Left renal pelvis (tissue), 4 donors: ENCODE results near the gene CTBP1. TPM values are rescaled to one million over a fixed set of nuclear protein-coding genes. Genes with fewer than 3 reads are reported as not detected.

Experiments used
- DNase-seq, 4 donors: peaks; one replicate each; pipeline ENCODE4 v3.0.0-alpha.2; 2013; ENCODE audit warnings: low read depth in 4 of 4, low spot score in 3 of 4
- polyA plus RNA-seq, 4 donors: library from polyadenylated mRNA; unstranded; fragments of 120-200 nt; gene quantifications; one replicate each; pipeline ENCODE4 v1.2.1, GENCODE V29; 2013; ENCODE audit not compliant: insufficient read length in 4 of 4

CTBP1 gene
- polyA plus RNA-seq, 4 donors, result 120 to 170 (median 121) TPM

DNA sequence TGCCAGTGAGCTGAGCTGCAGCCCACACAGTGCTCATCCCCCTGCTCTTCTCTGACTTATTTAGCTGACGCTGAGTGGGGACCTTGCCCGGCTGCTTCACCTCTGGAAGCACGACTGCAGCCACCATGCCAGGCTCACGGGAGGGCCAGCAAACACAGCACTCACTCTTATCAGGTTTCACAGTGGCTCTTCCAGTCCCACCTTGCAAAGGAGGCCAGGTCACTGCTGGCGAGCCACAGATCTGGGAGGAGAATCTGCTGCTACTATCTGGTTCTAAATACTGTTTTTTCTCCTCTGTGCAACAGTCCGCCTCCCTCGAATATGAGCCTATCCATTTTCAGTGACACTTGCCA, 69.9 kb downstream of the CTBP1 start:
- DNase-seq, result no peak

DNA sequence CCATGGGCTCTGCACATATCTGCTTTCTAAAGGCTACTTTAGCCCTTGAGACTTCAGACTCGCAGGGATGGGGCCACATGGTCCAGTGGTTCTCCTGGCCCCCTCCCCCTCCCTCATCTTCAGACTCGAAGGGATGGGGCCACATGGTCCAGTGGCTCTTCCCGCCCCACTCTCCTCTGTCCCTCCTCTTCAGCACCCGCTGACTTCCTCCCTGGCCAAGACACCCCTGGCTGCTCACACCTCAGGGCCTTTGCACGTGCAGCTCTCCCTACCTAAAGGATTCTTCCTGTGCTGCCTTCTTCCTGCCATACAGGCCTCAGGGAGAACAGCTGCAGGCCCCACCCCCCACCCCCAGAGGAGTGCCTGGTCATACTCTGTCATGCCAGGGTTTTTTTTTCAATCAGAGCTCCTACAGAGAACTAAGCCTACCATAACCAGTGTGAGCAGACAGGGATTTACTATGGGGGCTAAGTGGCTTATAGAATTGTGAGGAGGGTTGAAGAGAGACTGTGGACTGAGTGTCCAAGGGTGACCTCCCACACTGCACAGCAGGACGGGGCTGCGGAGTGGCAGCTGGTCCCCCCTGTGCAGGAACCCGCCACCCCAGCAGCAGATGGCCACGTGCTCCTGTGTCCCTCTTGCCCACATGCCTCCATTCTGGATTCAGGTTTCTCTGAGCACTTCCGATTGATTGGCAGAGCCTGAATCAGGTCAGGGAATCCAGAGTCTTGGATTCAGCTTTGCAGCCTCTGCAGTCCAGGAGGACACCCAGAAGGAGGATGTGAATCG, 70.4 kb downstream of the CTBP1 start:
- DNase-seq, result no peak

DNA sequence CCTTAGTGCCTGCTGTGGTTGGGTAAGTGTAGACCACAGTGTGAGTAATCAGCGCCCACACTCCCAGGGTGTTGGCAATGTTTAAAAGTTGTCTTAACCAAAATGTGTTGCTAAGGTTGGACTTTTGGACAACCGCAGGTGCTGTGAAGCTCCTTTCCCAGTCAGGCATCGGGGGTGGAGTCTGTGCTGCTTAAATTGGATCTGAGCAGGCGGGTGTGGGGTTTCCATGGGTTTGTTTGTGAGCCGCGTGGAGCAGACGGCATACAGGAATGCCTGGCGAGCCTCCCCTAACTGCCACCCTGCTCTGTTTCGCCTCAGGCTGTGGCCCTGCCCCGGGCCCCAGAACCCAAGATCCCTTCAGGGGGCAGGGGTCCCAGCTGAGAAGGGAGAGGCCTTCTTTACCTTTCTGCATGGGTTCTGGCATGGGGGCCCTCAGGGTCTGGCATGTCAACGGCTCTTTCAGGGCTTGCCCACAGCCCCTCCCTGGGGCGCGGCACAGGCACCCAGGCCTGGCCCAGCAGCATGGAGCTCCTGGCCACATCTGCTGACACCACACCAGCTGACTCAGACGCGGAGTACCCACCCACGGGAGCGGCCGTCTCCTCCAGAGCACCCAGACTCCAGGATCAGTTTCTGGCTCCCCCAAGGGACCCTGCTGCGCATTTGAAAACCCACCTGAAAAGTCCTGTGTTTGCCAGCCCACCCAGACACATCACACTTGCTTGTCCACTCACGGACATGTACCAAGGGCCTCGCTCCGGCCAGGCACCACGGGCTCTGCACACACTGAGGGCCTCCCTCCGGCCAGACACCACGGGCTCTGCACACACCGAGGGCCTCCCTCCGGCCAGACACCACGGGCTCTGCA, 71.4 kb downstream of the CTBP1 start:
- no peak for DNase-seq

DNA sequence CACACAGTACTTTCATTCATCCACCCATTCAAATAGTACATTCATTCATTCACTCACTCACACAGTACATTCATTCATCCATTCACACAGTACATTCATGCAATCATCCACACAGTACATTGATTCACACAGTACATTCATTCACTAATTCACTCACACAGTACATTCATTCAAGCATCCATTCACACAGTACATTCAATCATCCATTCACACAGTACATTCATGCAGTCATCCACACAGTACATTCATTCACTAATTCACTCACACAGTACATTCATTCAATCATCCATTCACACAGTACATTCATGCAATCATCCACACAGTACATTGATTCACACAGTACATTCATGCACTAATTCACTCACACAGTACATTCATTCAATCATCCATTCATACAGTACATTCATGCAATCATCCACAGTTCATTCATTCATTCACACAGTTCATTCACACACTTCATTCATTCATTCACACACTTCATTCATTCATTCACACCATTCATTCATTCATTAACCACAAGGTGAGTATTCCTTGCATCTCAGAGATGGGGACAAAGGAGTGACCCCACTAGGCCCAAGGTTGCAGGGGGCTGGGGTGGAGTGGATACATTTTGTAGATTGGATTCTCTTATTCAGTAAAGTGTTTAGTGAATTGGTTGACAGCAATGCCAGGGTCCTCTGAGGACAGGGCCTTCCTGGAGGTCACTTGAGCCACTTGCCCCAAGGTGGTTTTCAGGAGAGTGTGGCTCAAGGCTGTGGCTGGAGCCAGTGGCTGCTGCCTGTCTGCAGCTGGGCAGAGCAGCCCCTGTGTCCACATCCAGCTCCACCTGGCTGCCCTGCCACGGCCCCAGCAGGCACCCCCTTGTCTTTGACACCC, 72.3 kb downstream of the CTBP1 start:
- DNase-seq, result no peak

DNA sequence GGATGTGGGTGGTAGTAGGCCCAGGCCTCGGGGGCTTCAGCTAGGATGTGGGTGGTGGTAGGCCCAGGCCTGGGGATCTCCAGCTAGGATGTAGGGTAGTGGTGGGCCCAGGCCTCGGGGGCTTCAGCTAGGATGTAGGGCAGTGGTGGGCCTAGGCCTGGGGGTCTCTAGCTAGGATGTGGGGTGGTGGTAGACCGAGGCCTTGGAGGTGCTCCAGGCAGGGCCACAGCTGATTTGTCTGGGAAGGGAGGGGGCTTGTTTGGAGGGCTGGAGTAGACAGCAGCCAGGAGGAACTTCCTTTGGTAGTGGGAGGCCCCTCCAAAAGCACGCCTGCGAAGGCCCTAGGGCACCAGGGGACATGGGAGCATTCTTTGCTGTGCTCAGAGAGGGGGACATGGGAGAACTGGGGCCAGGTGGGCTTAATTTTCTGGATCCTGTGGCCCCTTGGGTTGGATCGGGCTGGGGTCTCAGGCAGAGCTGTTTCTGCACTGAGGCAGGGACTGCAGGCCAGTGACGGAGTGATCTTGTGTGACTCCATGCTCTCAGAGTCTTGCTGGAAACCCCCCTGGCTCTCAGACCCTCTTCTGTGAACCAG, 73.2 kb downstream of the CTBP1 start:
- DNase-seq, result no peak

DNA sequence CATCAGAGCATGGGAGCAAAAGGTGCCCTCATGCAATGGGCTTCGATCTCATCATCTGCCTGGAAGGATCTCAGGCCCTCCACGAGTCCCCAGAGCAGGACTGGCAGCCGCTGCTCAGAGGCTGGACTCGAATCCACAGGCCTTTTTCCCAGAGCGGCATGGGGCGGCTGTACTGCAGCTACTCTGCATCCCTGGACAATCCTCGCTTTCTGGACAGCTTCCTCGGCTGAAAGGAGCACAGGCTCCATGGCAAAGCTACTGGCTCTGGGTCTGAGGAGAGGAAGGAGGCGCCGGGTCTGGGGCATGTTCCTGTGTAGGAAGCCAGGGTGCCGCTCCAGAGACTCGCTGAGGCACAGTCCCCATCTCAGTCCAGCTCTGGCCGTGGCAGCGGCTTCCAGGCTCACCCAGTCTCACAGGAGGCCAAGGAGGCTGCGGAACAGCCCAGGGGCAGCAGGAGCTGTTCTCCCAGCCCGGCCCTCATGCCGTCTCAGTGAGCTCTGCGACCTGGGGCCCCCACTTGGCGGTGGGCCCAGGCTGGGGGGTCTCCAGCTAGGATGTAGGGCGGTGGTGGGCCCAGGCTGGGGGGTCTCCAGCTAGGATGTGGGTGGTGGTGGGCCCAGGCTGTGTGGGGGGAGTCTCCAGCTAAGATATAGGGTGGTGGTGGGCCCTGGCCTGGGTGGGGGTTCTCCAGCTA, 73.8 kb downstream of the CTBP1 start:
- no peak for DNase-seq

DNA sequence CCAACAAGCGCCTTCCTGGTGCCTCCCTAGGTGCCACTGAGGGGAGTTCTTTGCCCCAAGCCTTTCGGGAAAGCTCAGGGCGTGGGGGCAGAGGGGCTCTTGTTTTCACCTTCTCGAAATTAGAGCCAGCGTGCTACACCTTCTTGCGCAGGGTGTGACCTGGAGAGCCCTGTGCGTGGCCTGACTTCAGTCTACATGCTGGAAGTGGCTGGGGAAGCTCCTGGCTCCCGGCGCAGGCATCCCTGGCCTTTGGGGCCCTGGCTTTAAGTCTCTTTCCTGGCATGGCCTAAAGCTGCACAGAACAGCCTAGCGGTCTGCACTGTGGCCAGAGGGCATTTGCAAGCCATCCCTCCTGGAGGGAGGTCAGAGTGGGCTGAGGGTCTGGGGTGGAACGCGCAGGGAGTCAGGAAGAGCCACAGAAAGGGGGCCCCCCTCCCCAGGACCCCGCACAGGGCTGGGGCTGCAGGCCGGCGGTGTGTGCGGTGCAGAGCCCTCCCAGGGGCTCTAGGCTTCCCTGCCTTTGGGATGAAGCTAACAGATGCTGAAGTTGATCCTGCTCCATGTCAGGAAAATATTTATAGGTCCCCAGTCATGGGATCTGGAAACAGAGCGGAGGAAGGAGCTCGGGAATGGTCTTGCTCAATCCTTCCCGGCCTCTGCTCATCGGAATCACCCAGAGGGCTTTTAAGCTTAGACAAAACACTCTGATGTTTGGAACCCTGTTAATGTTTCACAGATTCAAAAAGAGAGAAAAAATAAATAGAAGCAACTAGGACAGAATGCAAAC, 75.8 kb downstream of the CTBP1 start:
- no peak for DNase-seq

DNA sequence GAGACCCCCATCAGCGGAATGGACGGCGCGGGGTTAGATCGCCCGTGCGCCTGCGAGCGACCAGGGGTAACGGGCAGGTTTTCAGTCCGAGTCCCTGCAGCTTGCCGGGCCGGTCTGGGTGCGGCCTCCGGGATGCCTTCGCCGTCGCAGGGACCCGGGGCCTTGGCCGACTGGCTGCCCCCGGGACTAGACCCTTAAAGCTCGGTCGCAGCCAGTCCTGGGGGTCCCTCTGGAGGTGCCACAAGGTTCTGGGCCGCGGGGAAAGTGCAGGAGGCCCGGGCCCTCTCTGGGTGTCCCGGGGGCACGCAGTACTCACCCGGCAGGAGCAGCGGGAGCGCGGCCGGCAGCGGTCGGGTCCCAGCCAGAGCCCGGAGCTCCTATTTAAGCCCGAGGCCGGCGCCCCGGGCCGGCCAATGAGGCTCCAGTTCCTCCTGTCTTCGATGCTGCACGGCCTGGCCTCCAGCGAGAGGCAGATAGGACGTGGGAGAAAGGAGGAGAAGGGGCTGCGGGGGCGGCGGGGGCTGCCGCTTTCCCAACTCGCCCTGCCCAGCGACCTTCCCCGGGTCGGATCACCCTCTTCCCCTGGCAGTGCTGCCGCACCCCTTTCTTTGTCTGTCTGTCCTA, 76.6 kb downstream of the CTBP1 start, which contains the start of gene SPON2:
TSS of gene SPON2 (minus strand) at position 356 of the 624 bp plus-strand sequence.
- no peak for DNase-seq

DNA sequence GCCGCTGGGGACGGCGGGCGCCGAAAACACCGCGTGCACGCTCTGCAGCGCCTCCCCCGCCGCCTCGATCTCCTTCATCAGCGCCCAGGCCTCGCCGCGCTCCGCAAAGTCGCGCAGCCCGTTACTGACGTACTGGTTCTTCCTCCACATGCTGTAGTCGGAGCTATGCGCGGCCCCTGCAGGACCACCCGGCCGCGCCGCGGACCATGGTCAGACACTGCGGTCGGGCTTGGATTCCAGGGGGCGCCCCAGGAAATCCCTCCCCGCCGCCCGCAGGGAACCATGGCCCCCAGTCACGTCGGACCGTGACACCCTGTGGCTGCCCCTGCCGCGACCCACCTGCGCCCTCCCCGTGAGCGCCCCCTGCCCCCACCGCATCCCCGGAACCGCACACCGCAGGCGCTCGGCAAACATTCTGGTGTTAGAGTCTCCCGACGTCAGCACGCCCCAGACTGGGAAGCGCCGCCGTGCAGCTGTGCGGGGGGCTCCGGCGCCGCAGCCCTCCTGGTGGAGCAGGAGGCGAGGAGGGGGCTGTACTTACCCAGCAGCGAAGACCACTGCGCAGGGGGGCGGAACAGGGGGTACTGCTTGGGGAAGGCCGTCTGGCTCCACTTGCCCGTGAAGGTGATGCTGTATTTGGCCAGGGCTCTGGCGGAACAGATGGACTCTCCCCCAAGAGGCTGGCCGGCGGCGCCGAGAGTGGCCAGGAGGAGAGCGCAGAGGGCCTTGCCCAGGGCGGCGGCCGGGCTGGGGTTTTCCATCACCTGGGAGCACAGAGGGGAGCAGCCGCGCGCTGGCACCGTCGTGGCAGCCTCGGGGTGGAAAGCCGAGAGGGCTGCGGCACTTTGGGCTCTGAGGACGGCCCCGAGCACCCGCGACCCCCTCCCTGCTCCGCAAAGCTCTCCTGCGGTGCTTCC, 77.4 kb downstream of the CTBP1 start:
- DNase-seq, result no peak

DNA sequence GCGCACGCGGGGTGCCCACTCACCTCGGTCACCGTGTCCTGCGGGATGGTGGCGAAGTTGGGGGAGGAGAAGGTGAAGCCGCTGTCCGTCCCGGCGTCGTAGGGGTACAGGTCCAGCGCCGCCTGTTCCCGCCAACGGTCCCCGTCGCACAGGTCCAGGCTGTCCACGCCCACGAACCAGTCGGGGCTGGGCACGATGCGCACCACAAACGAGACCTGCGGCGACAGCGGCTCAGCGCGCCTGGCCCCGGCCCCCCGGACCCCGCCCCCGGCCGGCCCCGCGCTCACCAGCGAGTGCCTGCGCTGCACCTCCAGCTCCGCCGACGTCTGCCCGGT, 78.0 kb downstream of the CTBP1 start:
- DNase-seq, result no peak

DNA sequence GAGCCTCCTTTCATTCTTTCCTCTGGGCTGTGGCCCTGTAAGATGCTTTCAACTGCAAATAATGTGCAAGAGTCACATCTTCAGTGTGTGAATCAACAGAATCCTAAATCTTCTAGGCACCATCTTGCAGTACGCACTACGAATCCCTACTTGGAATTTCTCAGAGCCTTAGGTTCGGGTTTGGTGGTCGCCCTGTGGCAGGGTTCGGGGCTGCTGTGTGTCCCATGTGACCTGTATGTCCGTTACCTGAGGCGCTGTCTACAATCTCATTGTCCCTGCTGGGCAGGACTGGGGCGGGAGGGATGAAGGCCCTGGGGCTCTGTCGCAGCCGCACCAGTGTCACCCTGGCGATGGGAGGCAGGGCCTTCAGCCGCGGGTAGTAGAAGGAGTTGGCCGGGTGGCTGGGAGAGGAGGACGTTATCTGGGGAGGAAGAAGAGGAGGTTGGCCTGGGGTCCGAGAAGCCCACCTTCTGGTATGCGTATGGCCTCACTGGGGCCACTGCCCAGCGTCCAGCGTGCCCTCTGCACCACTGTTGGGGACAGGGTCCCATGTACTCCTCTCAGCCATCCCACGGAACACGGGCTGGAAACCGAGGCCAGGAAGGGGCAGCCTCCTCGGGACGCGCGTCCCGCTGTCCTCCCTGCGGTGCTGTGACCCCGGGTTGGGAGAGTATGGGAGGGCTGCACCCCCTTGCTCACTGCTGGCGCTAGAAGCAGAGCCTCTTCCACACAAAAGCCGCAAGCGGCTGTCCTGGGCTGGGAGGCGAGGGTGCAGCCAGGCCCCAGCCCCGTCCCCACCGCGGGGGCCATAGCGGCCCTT, 78.6 kb downstream of the CTBP1 start:
- DNase-seq, result no peak

DNA sequence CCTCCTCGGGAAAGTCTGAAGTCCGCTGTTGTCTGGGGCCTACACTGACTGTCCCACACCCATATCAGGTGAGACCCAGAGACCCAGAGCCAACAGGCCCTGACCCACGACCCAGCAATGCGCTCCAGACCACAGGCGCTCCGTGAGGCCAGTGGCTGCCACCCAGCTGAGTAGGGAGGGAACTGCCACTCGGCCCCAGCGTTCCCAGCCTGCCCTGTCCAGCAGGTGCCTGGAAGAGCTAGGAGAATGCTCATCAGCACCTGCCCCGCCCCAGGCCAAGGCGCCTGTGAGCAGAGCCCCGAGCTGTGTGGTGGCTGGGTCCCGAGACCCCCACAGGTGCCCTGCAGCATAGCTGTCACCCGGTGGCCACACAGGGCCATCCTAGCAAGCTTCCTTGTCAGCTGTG, 79.2 kb downstream of the CTBP1 start:
- no peak for DNase-seq

DNA sequence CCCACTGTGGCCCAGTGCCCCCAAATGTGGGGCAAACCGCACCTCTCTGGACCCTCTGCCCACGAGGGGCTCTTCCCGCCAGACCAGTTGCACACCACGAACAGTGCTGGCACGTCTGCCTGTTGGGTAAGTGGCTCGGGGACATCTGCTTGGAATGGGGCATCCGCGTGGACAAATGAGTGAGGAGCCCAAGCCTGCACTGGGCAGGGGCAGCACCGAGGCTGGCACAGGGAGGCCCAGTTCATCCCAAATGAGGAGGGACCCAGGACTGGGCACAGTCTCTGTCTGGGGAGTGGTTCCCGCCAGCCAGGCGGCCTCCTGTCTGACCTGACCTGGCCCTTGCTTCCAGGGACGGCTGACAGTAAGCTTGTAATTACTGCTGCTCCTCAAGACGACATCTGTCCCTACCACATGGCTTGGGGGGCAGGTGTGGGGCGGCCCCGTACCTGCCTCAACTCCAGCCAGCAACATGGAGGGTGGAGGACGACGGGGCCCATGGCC, 79.7 kb downstream of the CTBP1 start:
- DNase-seq, result no peak

DNA sequence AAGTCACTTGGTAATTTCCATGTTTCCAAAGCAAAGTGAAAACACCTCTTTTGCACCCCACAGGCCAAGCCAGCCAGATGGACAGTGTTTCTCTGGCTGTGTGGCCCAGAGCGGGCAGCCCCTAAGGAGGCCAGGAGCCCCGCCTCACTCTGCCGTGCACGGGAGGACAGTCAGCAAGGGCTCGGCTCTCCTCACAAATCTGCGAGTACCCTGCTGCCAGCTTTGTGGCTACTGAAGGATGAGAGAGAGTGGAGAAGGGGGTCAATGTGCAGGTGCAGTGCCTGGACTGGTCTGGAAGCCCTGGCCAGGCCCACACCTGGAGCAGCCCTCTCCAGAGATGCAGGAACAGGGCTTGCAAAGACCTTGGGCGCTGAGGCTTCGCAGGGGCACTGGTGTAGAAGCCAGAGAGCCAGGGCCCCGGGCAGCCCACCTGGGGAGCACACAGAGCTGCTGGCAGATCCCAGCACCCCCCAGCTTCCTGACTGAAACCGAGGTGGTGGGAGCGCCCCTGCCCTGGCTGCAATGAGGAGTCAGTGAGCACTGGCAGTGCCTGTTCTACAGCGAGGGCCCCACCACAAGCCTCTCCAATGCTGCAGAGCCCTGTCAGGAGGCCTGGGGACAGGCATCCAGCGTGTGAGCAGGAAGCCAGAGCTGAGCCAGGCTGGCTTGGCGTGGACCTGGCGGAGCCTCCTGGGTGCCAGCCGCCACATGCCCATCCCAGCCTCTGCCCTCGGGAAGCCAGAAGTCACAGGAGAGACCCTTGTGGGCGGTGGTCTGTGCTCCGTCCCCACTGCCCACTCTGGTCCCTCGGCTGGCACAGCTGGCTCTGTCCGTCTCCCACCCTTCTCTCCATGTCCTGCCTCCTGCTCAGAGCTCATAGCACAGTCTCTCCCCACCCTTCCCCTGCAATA, 80.5 kb downstream of the CTBP1 start:
- DNase-seq, result no peak

DNA sequence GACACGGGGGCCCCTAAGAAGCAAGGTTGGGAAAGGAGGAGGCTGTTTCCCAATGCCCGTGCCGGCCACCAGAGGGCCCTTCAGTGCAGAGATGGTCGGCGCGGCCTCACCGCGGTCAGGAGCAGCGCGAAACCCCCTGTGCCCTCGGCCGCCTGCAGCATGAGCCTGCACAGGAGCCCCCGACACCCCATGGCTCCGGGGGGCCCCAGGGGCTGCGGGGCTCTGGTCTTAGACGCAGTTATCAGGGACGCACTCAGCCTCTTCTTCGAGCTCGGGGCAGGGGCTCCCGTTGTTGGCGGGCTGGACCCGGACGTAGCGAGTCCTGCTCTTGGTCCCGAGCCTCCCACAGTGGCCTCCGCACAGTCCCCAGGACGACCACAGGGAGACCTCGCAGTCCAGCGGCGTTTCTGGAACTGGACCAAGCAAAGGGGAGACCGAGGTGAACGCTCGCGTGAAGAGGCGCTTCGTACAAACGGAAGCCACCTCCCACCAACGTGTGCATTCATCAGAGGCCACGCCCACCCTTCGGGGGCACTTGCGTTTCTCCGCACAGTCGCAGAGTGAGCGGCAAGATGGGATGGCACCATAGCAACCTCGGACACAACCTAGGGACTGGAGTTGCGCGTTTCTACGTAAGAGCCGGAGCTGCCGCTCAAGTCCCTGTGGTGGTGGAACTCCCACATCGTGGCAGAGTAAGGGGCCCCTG, 81.5 kb downstream of the CTBP1 start:
- no peak for DNase-seq
